K562 (cell line): Measurements from ENCODE around the gene EFEMP2. TPM values are rescaled to one million over a fixed set of nuclear protein-coding genes. Genes with fewer than 3 reads are reported as not detected.
A peak's percentile ranks its signal among the peaks of the same experiment; 100 is the strongest.

Source experiments
- ATAC-seq: fragments of 200-7000 bp; cut with Tn5 transposase; 3 replicates; pipeline ENCODE4 v1.9.1; 2020; ENCODE audit warnings: moderate library complexity
- BruUV-seq: library from RNA; stranded (reverse); fragments of 400-500 nt; replicated peaks from 2 replicates; lab custom pipeline; 2021; lab: Mats Ljungman, UMichigan
- CTCF ChIA-PET: fragments of 300-600 bp; formaldehyde crosslinking; extraction: SDS; loops from one replicate; lab custom pipeline; 2021; ENCODE audit warnings: low intra/inter-chr PET ratio; lab: Yijun Ruan, JAX
- POLR2A ChIA-PET: fragments of 300-600, 350-650 bp; sonication (Branson Sonifier 250); formaldehyde crosslinking; extraction: SDS; loops from one replicate; lab custom pipeline; 2021; ENCODE audit warnings: antibody characterized with exemption, inconsistent platforms; lab: Yijun Ruan, JAX
- DNase-seq, 4 experiments: peaks; one replicate each; pipeline versions ENCODE4 v3.0.0 to v3.0.0-alpha.2; 2011 to 2018; ENCODE audit warnings: low spot score in 3 of 4, mixed read lengths in 3 of 4; ENCODE audit errors: extremely low read depth in 1 of 4
- FAIRE-seq: peaks from 2 replicates; lab custom pipeline; 2011; peaks lifted over from hg19 to GRCh38; lab: Jason Lieb, UNC
- H2AFZ ChIP-seq: 2 replicates; pipeline ENCODE4 v1.6.0; 2011; ENCODE audit warnings: low read depth, low read length, control low read depth, inconsistent platforms
- H3K27ac ChIP-seq: fragments of 200-600 bp; 3 replicates; pipeline ENCODE4 v1.8.0; 2011; ENCODE audit warnings: low read depth, mild to moderate bottlenecking, control low read depth, inconsistent platforms, low read length, moderate library complexity, mixed read lengths; ENCODE audit errors: extremely low read depth
- H3K27me3 ChIP-seq, 2 experiments: fragments of 300-600 bp in 1 of 2; 2 replicates in 1 of 2; 3 replicates in 1 of 2; pipeline versions ENCODE4 v1.6.0 to v1.8.0; 2011; ENCODE audit warnings: inconsistent platforms in 2 of 2, low read length in 2 of 2, mild to moderate bottlenecking in 1 of 2, mixed read lengths in 1 of 2, moderate library complexity in 1 of 2; ENCODE audit not compliant: control insufficient read depth in 2 of 2, insufficient read depth in 2 of 2
- H3K36me3 ChIP-seq: fragments of 300-600 bp; 3 replicates; pipeline ENCODE4 v1.8.0; 2011; ENCODE audit warnings: mild to moderate bottlenecking, low read length, inconsistent platforms; ENCODE audit not compliant: control insufficient read depth, insufficient read depth
- H3K4me1 ChIP-seq, 2 experiments: fragments of 200-600 bp in 1 of 2; replicated peaks in 1 of 2; 2 replicates in 1 of 2; 3 replicates in 1 of 2; pipeline versions ENCODE4 v1.5.1 to v1.8.0; 2011; ENCODE audit warnings: inconsistent platforms in 2 of 2, low read length in 2 of 2, mild to moderate bottlenecking in 1 of 2, mixed read lengths in 1 of 2, moderate library complexity in 1 of 2; ENCODE audit not compliant: control insufficient read depth in 2 of 2, insufficient read depth in 2 of 2
- H3K4me2 ChIP-seq: 2 replicates; pipeline ENCODE4 v1.6.1; 2011; ENCODE audit warnings: low read length, control low read depth, inconsistent platforms, mixed read lengths; ENCODE audit not compliant: insufficient read depth
- H3K4me3 ChIP-seq: fragments of 200-600 bp; sonication (generic), shearing (Covaris generic); 2 replicates; pipeline ENCODE4 v1.5.1; 2016; ENCODE audit warnings: control low read depth, inconsistent platforms
- H3K79me2 ChIP-seq: fragments of 200-600 bp; 3 replicates; pipeline ENCODE4 v1.8.0; 2011; ENCODE audit warnings: low read length, inconsistent platforms; ENCODE audit not compliant: control insufficient read depth, insufficient read depth
- H3K9ac ChIP-seq, 2 experiments: 2 replicates each; pipeline versions ENCODE4 v1.6.0 to v1.6.1; 2011; ENCODE audit warnings: low read depth in 2 of 2, low read length in 2 of 2, control low read depth in 1 of 2, inconsistent platforms in 1 of 2, mild to moderate bottlenecking in 1 of 2, mixed read lengths in 1 of 2; ENCODE audit not compliant: insufficient read depth in 1 of 2
- H3K9me1 ChIP-seq: one replicate; pipeline ENCODE4 v1.6.0; 2011; ENCODE audit warnings: inconsistent platforms, mild to moderate bottlenecking, low read length, moderate library complexity; ENCODE audit not compliant: control insufficient read depth, insufficient read depth
- H3K9me3 ChIP-seq: replicated peaks from 2 replicates; pipeline ENCODE4 v1.5.1; 2011; ENCODE audit warnings: low read depth, low read length, inconsistent platforms; ENCODE audit not compliant: control insufficient read depth, insufficient read depth
- H4K20me1 ChIP-seq: replicated peaks from 2 replicates; pipeline ENCODE4 v1.6.1; 2011; ENCODE audit warnings: low read length, inconsistent platforms, mixed read lengths; ENCODE audit not compliant: control insufficient read depth, insufficient read depth
- ARHGAP35 ChIP-seq: fragments of 450-650 bp; IDR thresholded peaks from 2 replicates; pipeline ENCODE4 v1.6.1; 2018; ENCODE audit not compliant: partially characterized antibody
- BRD4 ChIP-seq: fragments of 200-600 bp; sonication (generic); IDR thresholded peaks from 2 replicates; pipeline ENCODE4 v1.6.1; 2017; ENCODE audit warnings: inconsistent platforms
- CBX5 ChIP-seq: IDR thresholded peaks from 2 replicates; pipeline ENCODE4 v1.6.1; 2014; ENCODE audit warnings: low read depth, borderline replicate concordance
- CTBP1 ChIP-seq: fragments of 450-650 bp; IDR thresholded peaks from 2 replicates; pipeline ENCODE4 v1.6.1; 2016; ENCODE audit warnings: borderline replicate concordance
- ESRRB ChIP-seq: fragments of 250-450 bp; sonication (Bioruptor Pico); IDR thresholded peaks from 2 replicates; pipeline ENCODE4 v1.5.0; 2020; ENCODE audit warnings: mild to moderate bottlenecking, moderate library complexity, borderline replicate concordance
- FOXP4 ChIP-seq: sonication (generic); formaldehyde crosslinking; IDR thresholded peaks from 2 replicates; pipeline ENCODE4 v1.8.0; 2022; ENCODE audit warnings: mild to moderate bottlenecking, missing genetic modification reagents, borderline replicate concordance
- HDAC6 ChIP-seq: IDR thresholded peaks from 2 replicates; pipeline ENCODE4 v1.6.1; 2012; ENCODE audit warnings: low read depth, mild to moderate bottlenecking, control low read depth, inconsistent platforms, low read length, moderate library complexity
- MLLT1 ChIP-seq, 2 experiments: fragments of 450-650 bp; IDR thresholded peaks; 2 replicates each; pipeline ENCODE4 v1.6.1; 2016
- POLR2AphosphoS2 ChIP-seq: IDR thresholded peaks from 2 replicates; pipeline ENCODE4 v1.6.1; 2012; ENCODE audit warnings: low read length, improper control_type of control experiment
- RBM22 ChIP-seq: fragments of 200-400 bp; formaldehyde crosslinking; IDR thresholded peaks from 2 replicates; pipeline ENCODE4 v1.6.1; 2018; ENCODE audit warnings: low read length, low read depth; ENCODE audit not compliant: poor library complexity, severe bottlenecking
- SMAD4 ChIP-seq: fragments of 250-450 bp; sonication (Bioruptor Pico); conservative IDR thresholded peaks from 2 replicates; pipeline ENCODE4 v1.8.0; 2021; ENCODE audit warnings: inconsistent platforms, mild to moderate bottlenecking, moderate library complexity
- ZKSCAN1 ChIP-seq: fragments of 150-350 bp; IDR thresholded peaks from 2 replicates; pipeline ENCODE4 v1.6.1; 2016; ENCODE audit warnings: low read depth, low read length
- ZNF277 ChIP-seq: fragments of 250-450 bp; sonication (Bioruptor Pico); IDR thresholded peaks from 2 replicates; pipeline ENCODE4 v1.8.0; 2022; ENCODE audit warnings: inconsistent platforms, mild to moderate bottlenecking, moderate library complexity, borderline replicate concordance
- ZNF445 ChIP-seq: fragments of 250-450 bp; sonication (Bioruptor Pico); IDR thresholded peaks from 2 replicates; pipeline ENCODE4 v1.4.0; 2020; ENCODE audit warnings: low read depth, mild to moderate bottlenecking, moderate library complexity
- ZNF668 ChIP-seq: fragments of 250-450 bp; sonication (Bioruptor Pico); IDR thresholded peaks from 2 replicates; pipeline ENCODE4 v1.8.0; 2022; ENCODE audit warnings: mild to moderate bottlenecking, inconsistent platforms
- ZNF778 ChIP-seq: fragments of 450-650 bp; formaldehyde crosslinking; IDR thresholded peaks from 2 replicates; pipeline ENCODE4 v1.4.0; 2020; ENCODE audit warnings: mild to moderate bottlenecking, moderate library complexity
- WGBS: fragments of 100-300 bp; shearing (Covaris generic); methylation state at CpG from one replicate; pipeline ENCODE4 v1.1.6; 2016; ENCODE audit warnings: low coverage, mixed read lengths; ENCODE audit not compliant: insufficient coverage; ENCODE audit errors: missing lambda C conversion rate; 5-methylcytosine and 5-hydroxymethylcytosine counted together
- in situ Hi-C: fragments of 300-500 bp; cut with MboI; formaldehyde crosslinking; loops from 4 replicates; pipeline ENCODE4 v1.15.0; 2018; ENCODE audit warnings: inconsistent platforms, mixed read lengths
- intact Hi-C: fragments of 100-400 bp; cut with micrococcal nuclease; formaldehyde crosslinking; loops from 2 replicates; pipeline ENCODE4 v1.14.2; 2022
- polyA plus RNA-seq, 8 experiments: library from polyadenylated mRNA; depleted of rRNA in 4 of 8; stranded (reverse) in 5 of 8; unstranded in 3 of 8; fragments of >200 nt; fragmentation: Nextera tagmentation in 2 of 8; fragmentation: Illumina TruSeq in 1 of 8; extraction: Ambion mirVana in 2 of 8; extraction: Trizol in 1 of 8; gene quantifications; 2 replicates each; pipeline versions ENCODE4 v1.2.1 to v1.2.3, GENCODE V29; 2011 to 2014; ENCODE audit warnings: inconsistent platforms in 1 of 8, missing spikeins in 1 of 8
- total RNA-seq, 7 experiments: library from RNA; depleted of rRNA in 6 of 7; stranded (reverse); fragments of >200 nt in 6 of 7; fragmentation: Illumina TruSeq in 2 of 7; extraction: Trizol in 2 of 7; gene quantifications; 2 replicates each; pipeline versions ENCODE4 v1.2.1 to v1.2.3, GENCODE V29; 2011 to 2021; ENCODE audit warnings: low replicate concordance in 1 of 7

The EFEMP2 gene
- total and polyA plus RNA-seq, 9 of the 15 experiments (the other 6 are each of a cell fraction or from before 2014, with no cell fraction given) = 0.07 to 2.9 (median 0.69) TPM; not detected in 1

- no peak for TF ChIP-seq POLR2AphosphoS2
- TF ChIP-seq, all 486 proteins: peak for 0
Measured at GRCh38 chr11:65903715-65904114, 31.1 kb upstream of the EFEMP2 start (continued).

- DNase-seq = peak; percentile 53 to 78 (median 60)
- peaks cover 21% of the 10 kb centered on the region for H3K79me2 ChIP-seq
- no peak overlapping the region for H3K4me3 ChIP-seq
- peaks cover 4% of the 10 kb centered on the region; the same call in 1 of the 2 replicates for H4K20me1 ChIP-seq
- peaks cover 44 to 64% of the 10 kb centered on the region in 2 experiments for H3K4me1 ChIP-seq
- FAIRE-seq = peak; percentile 64
- peaks cover 13% of the 10 kb centered on the region; the same call in 2 of the 3 replicates for H3K36me3 ChIP-seq
- H3K4me2 ChIP-seq = peak overlapping the region; percentile 64
- CTCF ChIA-PET = no interaction called here
- no peaks in the 10 kb centered on the region for H3K9me3 ChIP-seq
- POLR2A ChIA-PET = interaction anchor here (0.7 to 8.0 kb wide), 5 partner anchors 10 to 34 kb away, joined by 3 to 136 read pairs (median 3); partner anchors contain the start of genes CCDC85B and FIBP
- no peaks in the 10 kb centered on the region for H3K27me3 ChIP-seq
- peak; percentile 8 for ATAC-seq
- BruUV-seq = no TSS peak
- in situ Hi-C loops = no loop called here
- WGBS = 0% methylated on average over 5 of the region's 5 CpGs
- H3K9me1 ChIP-seq = no peaks in the 10 kb centered on the region
- H2AFZ ChIP-seq = peak overlapping the region; percentile 73
- peak overlapping the region; percentile 76 for H3K27ac ChIP-seq
- intact Hi-C loops = loop anchor here (5.0 kb wide), 1 partner anchor 46 kb away; the partner anchor contains the start of gene CFL1
- peak overlapping the region; percentile 42 to 88; a peak in 3 of 4 replicates for H3K9ac ChIP-seq
- TF ChIP-seq ARHGAP35 (no peak), ZKSCAN1 (no peak), FOXP4 (no peak), ZNF445 (CRISPR knock-in tag) (no peak), ESRRB (no peak), MLLT1 (IDR thresholded peaks at IDR 0.05) (0 out of 4 replicates have a peak, but pooled peaks of 1 of the 2 experiments have one; percentile 20), ZNF668 (CRISPR knock-in tag) (0 out of 2 replicates have a peak, but pooled peaks have one; percentile 17), ZNF778 (CRISPR knock-in tag) (no peak), BRD4 (no peak), CTBP1 (0 out of 2 replicates have a peak, but pooled peaks have one; percentile 25), ZNF277 (CRISPR knock-in tag) (no peak), HDAC6 (no peak), CBX5 (no peak), SMAD4 (CRISPR knock-in tag) (no peak), RBM22 (no peak)
Measured at GRCh38 chr11:65903068-65903481, 30.5 kb upstream of the EFEMP2 start.
